IMR-90 (cell line): ENCODE data around the gene PLEKHA8. TPM values are rescaled to one million over a fixed set of nuclear protein-coding genes. Genes with fewer than 3 reads are reported as not detected.

Source experiments
- ATAC-seq: fragments of 200-7000 bp; cut with Tn5 transposase; 2 replicates; pipeline ENCODE4 v1.9.1; 2020; ENCODE audit warnings: low read depth, mild to moderate bottlenecking, moderate library complexity
- BruUV-seq: library from RNA; stranded (reverse); fragments of 400-500 nt; replicated peaks from 2 replicates; lab custom pipeline; 2021; lab: Mats Ljungman, UMichigan
- CTCF ChIA-PET: fragments of 300-600 bp; formaldehyde crosslinking; extraction: SDS; loops from one replicate; lab custom pipeline; 2021; ENCODE audit warnings: antibody characterized with exemption; lab: Yijun Ruan, JAX
- POLR2A ChIA-PET: fragments of 300-600 bp; sonication (Branson Sonifier 250); formaldehyde crosslinking; loops from one replicate; lab custom pipeline; 2022; ENCODE audit warnings: antibody characterized with exemption; ENCODE audit not compliant: unreplicated experiment; lab: Charles Lee
- DNase-seq: peaks from one replicate; pipeline ENCODE4 v3.0.0; 2013
- H2AFZ ChIP-seq: replicated peaks from 2 replicates; pipeline ENCODE3; 2013; ENCODE audit warnings: low read length, mild to moderate bottlenecking; ENCODE audit not compliant: poor library complexity
- H2AK5ac ChIP-seq: 2 replicates; pipeline ENCODE4 v1.6.1; 2013; ENCODE audit warnings: low read depth, low read length, inconsistent platforms
- H2AK9ac ChIP-seq: replicated peaks from 2 replicates; pipeline ENCODE3; 2013; ENCODE audit warnings: mild to moderate bottlenecking, low read depth, low read length, moderate library complexity; ENCODE audit not compliant: poor library complexity
- H2BK120ac ChIP-seq: 2 replicates; pipeline ENCODE4 v1.6.1; 2013; ENCODE audit warnings: low read depth, low read length, inconsistent platforms
- H2BK15ac ChIP-seq: 3 replicates; pipeline ENCODE4 v1.6.1; 2013; ENCODE audit warnings: low read depth, low read length, inconsistent platforms
- H2BK20ac ChIP-seq: 2 replicates; pipeline ENCODE4 v1.6.1; 2013; ENCODE audit warnings: low read depth, mild to moderate bottlenecking, inconsistent platforms, low read length, moderate library complexity
- H2BK5ac ChIP-seq: 2 replicates; pipeline ENCODE4 v1.6.1; 2013; ENCODE audit warnings: mild to moderate bottlenecking, low read depth, low read length, inconsistent platforms; ENCODE audit not compliant: poor library complexity, severe bottlenecking
- H3K14ac ChIP-seq: replicated peaks from 2 replicates; pipeline ENCODE4 v1.6.1; 2013; ENCODE audit warnings: low read depth, low read length, inconsistent platforms
- H3K18ac ChIP-seq: 2 replicates; pipeline ENCODE4 v1.6.1; 2013; ENCODE audit warnings: low read depth, low read length, control low read depth
- H3K23ac ChIP-seq: 2 replicates; pipeline ENCODE4 v1.6.1; 2013; ENCODE audit warnings: low read depth, low read length, inconsistent platforms
- H3K27ac ChIP-seq: 2 replicates; pipeline ENCODE4 v1.5.1; 2013; ENCODE audit warnings: mild to moderate bottlenecking, control low read depth, low read length; ENCODE audit not compliant: insufficient read depth
- H3K27me3 ChIP-seq: 2 replicates; pipeline ENCODE4 v1.6.1; 2013; ENCODE audit warnings: low read length; ENCODE audit not compliant: control insufficient read depth, insufficient read depth
- H3K36me3 ChIP-seq: 2 replicates; pipeline ENCODE4 v1.6.1; 2013; ENCODE audit warnings: low read length, mixed read lengths; ENCODE audit not compliant: control insufficient read depth, insufficient read depth
- H3K4ac ChIP-seq: 2 replicates; pipeline ENCODE4 v1.6.1; 2013; ENCODE audit warnings: low read depth, low read length, inconsistent platforms
- H3K4me1 ChIP-seq: 2 replicates; pipeline ENCODE4 v1.6.1; 2013; ENCODE audit warnings: low read length, mixed read lengths; ENCODE audit not compliant: control insufficient read depth, insufficient read depth
- H3K4me2 ChIP-seq: 2 replicates; pipeline ENCODE4 v1.6.1; 2013; ENCODE audit warnings: low read depth, mild to moderate bottlenecking, control low read depth, low read length, moderate library complexity
- H3K4me3 ChIP-seq: 2 replicates; pipeline ENCODE4 v1.5.1; 2013; ENCODE audit warnings: low read depth, mild to moderate bottlenecking, control low read depth, low read length, moderate library complexity; ENCODE audit not compliant: insufficient read depth
- H3K56ac ChIP-seq: 2 replicates; pipeline ENCODE4 v1.6.1; 2013; ENCODE audit warnings: low read length, inconsistent platforms; ENCODE audit not compliant: insufficient read depth; ENCODE audit errors: extremely low read depth
- H3K79me1 ChIP-seq, 2 experiments: 2 replicates each; pipeline ENCODE4 v1.6.1; 2013; ENCODE audit warnings: low read length in 2 of 2, inconsistent platforms in 1 of 2, low read depth in 1 of 2
- H3K9ac ChIP-seq: 2 replicates; pipeline ENCODE4 v1.6.1; 2013; ENCODE audit warnings: low read depth, low read length, control low read depth
- H3K9me1 ChIP-seq: 2 replicates; pipeline ENCODE4 v1.6.1; 2013; ENCODE audit warnings: low read length, inconsistent platforms; ENCODE audit not compliant: insufficient read depth
- H3K9me3 ChIP-seq: 2 replicates; pipeline ENCODE4 v1.6.1; 2013; ENCODE audit warnings: low read length; ENCODE audit not compliant: control insufficient read depth, insufficient read depth
- H4K20me1 ChIP-seq: 2 replicates; pipeline ENCODE4 v1.6.1; 2013; ENCODE audit warnings: low read length, inconsistent platforms; ENCODE audit not compliant: insufficient read depth
- H4K5ac ChIP-seq: 2 replicates; pipeline ENCODE4 v1.6.1; 2013; ENCODE audit warnings: mild to moderate bottlenecking, low read depth, low read length, control low read depth
- H4K8ac ChIP-seq, 2 experiments: 2 replicates each; pipeline ENCODE4 v1.6.1; 2013; ENCODE audit warnings: low read depth in 2 of 2, low read length in 2 of 2, control low read depth in 1 of 2, inconsistent platforms in 1 of 2
- H4K91ac ChIP-seq: 2 replicates; pipeline ENCODE4 v1.6.1; 2013; ENCODE audit warnings: low read depth, low read length, inconsistent platforms; ENCODE audit not compliant: insufficient read depth
- BHLHE40 ChIP-seq: fragments of 150-350 bp; IDR thresholded peaks from 2 replicates; pipeline ENCODE4 v1.6.1; 2016; ENCODE audit warnings: mild to moderate bottlenecking, low read depth, low read length
- CEBPB ChIP-seq: IDR thresholded peaks from 2 replicates; pipeline ENCODE4 v1.6.1; 2012; ENCODE audit warnings: low read depth, low read length, improper control_type of control experiment
- CHD1 ChIP-seq: IDR thresholded peaks from 2 replicates; pipeline ENCODE4 v1.6.1; 2012; ENCODE audit warnings: low read depth, low read length, improper control_type of control experiment
- FOS ChIP-seq: fragments of 150-350 bp; IDR thresholded peaks from 2 replicates; pipeline ENCODE4 v1.6.1; 2016; ENCODE audit warnings: low read depth, low read length
- MAFK ChIP-seq: IDR thresholded peaks from 2 replicates; pipeline ENCODE4 v1.6.1; 2012; ENCODE audit warnings: low read depth, low read length, improper control_type of control experiment
- MAZ ChIP-seq: IDR thresholded peaks from 2 replicates; pipeline ENCODE4 v1.6.1; 2012; ENCODE audit warnings: low read depth, mild to moderate bottlenecking, low read length, improper control_type of control experiment, moderate library complexity, borderline replicate concordance
- MXI1 ChIP-seq: IDR thresholded peaks from 2 replicates; pipeline ENCODE4 v1.6.1; 2012; ENCODE audit warnings: low read depth, mild to moderate bottlenecking, low read length, moderate library complexity, borderline replicate concordance
- NFE2L2 ChIP-seq: fragments of 150-350 bp; IDR thresholded peaks from 2 replicates; pipeline ENCODE4 v1.6.1; 2016; ENCODE audit warnings: low read depth, mild to moderate bottlenecking, low read length
- POLR2A ChIP-seq: IDR thresholded peaks from 2 replicates; pipeline ENCODE4 v1.6.1; 2012; ENCODE audit warnings: mild to moderate bottlenecking, low read depth, low read length
- RAD21 ChIP-seq: IDR thresholded peaks from 2 replicates; pipeline ENCODE4 v1.6.1; 2012; ENCODE audit warnings: low read length, improper control_type of control experiment
- RCOR1 ChIP-seq: IDR thresholded peaks from 2 replicates; pipeline ENCODE4 v1.6.1; 2012; ENCODE audit warnings: mild to moderate bottlenecking, low read length, improper control_type of control experiment; ENCODE audit not compliant: insufficient replicate concordance
- RFX5 ChIP-seq: IDR thresholded peaks from 2 replicates; pipeline ENCODE4 v1.8.0; 2012; ENCODE audit warnings: low read depth, mild to moderate bottlenecking, low read length, moderate library complexity
- SMC3 ChIP-seq: fragments of 150-350 bp; IDR thresholded peaks from 2 replicates; pipeline ENCODE4 v1.6.1; 2016; ENCODE audit warnings: low read depth, mild to moderate bottlenecking, antibody characterized with exemption, low read length, moderate library complexity
- dilution Hi-C: fragments of 300-500 bp; cut with HindIII; formaldehyde crosslinking; loops from one replicate; pipeline ENCODE4 v1.14.3; 2018; ENCODE audit warnings: low sequenced_read_pairs; ENCODE audit not compliant: unreplicated experiment
- in situ Hi-C: fragments of 300-500 bp; cut with MboI; formaldehyde crosslinking; loops from 3 replicates; pipeline ENCODE4 v1.14.3; 2019; ENCODE audit warnings: low sequenced_read_pairs, inconsistent platforms, mixed read lengths
- intact Hi-C: fragments of 100-400 bp; cut with micrococcal nuclease; formaldehyde crosslinking; loops from 2 replicates; pipeline ENCODE4 v1.10.0; 2022
- polyA plus RNA-seq, 3 experiments: library from polyadenylated mRNA; depleted of rRNA; stranded (reverse); fragments of >200 nt; gene quantifications; 2 replicates each; pipeline ENCODE4 v1.2.3, GENCODE V29; 2012; ENCODE audit warnings: low replicate concordance in 1 of 3
- total RNA-seq: library from RNA; depleted of rRNA; stranded (reverse); fragments of >200 nt; gene quantifications from 2 replicates; pipeline ENCODE4 v1.2.3, GENCODE V29; 2012
- TF ChIP-seq, protein P1 (sequence below): fragments of 150-350 bp; IDR thresholded peaks from 2 replicates; pipeline ENCODE4 v1.6.1; 2016; ENCODE audit warnings: low read depth, mild to moderate bottlenecking, low read length, moderate library complexity, borderline replicate concordance
- TF ChIP-seq, protein P2 (sequence below): conservative IDR thresholded peaks from 2 replicates; pipeline ENCODE4 v1.5.1; 2012; ENCODE audit warnings: mild to moderate bottlenecking, low read depth, low read length, improper control_type of control experiment
- TF ChIP-seq, protein P3 (sequence below): fragments of 150-350 bp; IDR thresholded peaks from 2 replicates; pipeline ENCODE4 v1.6.1; 2017; ENCODE audit warnings: mild to moderate bottlenecking, antibody characterized with exemption, low read length, low read depth

The PLEKHA8 gene
- total and polyA plus RNA-seq, 2 of the 4 experiments (the other 2 are of a cell fraction) = 3.6 to 9.7 TPM

GRCh38 chr7:29996321-29996720, 31.9 kb upstream of the PLEKHA8 start:
- Histone ChIP-seq H3K4me2 (no peak overlapping the region), H3K9ac (no peak overlapping the region)

More at GRCh38 chr7:29996321-29996720, 31.9 kb upstream of the PLEKHA8 start:
- Histone ChIP-seq H3K14ac (no peak overlapping the region), H2BK120ac (no peak overlapping the region), H3K4me3 (no peak overlapping the region), H4K91ac (no peak overlapping the region), H2BK20ac (no peak overlapping the region), H3K18ac (no peak overlapping the region), H3K9me3 (peaks cover 6% of the 10 kb centered on the region), H2BK5ac (no peak overlapping the region), H4K20me1 (no peaks in the 10 kb centered on the region), H4K5ac (no peak overlapping the region), H3K4ac (no peak overlapping the region), H3K4me1 (peaks cover 2% of the 10 kb centered on the region; the same call in 1 of the 2 replicates), H2AK9ac (no peak overlapping the region), H3K27me3 (no peaks in the 10 kb centered on the region), H3K9me1 (no peaks in the 10 kb centered on the region), H2BK15ac (no peak overlapping the region), H3K56ac (no peak overlapping the region), H3K27ac (no peak overlapping the region), H3K36me3 (no peaks in the 10 kb centered on the region), H2AFZ (no peak overlapping the region), H3K79me1 (0 out of 4 replicates have a peak, but pooled peaks cover 0 to 4% of the 10 kb centered on the region in 2 experiments), H2AK5ac (no peak overlapping the region), H4K8ac (no peak overlapping the region), H3K23ac (no peak overlapping the region)
- ATAC-seq (no peak), DNase-seq (no peak)
- intact Hi-C loops = no loop called here
- BruUV-seq = no TSS peak
- CTCF ChIA-PET = no interaction called here
- TF ChIP-seq POLR2A (no peak), CHD1 (no peak), RFX5 (no peak), MAZ (no peak), MXI1 (no peak), RCOR1 (no peak), FOS (no peak), CEBPB (no peak), MAFK (no peak), BHLHE40 (no peak), SMC3 (no peak), NFE2L2 (no peak), RAD21 (no peak)
- TF ChIP-seq, protein P1, sequence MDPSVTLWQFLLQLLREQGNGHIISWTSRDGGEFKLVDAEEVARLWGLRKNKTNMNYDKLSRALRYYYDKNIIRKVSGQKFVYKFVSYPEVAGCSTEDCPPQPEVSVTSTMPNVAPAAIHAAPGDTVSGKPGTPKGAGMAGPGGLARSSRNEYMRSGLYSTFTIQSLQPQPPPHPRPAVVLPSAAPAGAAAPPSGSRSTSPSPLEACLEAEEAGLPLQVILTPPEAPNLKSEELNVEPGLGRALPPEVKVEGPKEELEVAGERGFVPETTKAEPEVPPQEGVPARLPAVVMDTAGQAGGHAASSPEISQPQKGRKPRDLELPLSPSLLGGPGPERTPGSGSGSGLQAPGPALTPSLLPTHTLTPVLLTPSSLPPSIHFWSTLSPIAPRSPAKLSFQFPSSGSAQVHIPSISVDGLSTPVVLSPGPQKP = no peak
- TF ChIP-seq, protein P2, sequence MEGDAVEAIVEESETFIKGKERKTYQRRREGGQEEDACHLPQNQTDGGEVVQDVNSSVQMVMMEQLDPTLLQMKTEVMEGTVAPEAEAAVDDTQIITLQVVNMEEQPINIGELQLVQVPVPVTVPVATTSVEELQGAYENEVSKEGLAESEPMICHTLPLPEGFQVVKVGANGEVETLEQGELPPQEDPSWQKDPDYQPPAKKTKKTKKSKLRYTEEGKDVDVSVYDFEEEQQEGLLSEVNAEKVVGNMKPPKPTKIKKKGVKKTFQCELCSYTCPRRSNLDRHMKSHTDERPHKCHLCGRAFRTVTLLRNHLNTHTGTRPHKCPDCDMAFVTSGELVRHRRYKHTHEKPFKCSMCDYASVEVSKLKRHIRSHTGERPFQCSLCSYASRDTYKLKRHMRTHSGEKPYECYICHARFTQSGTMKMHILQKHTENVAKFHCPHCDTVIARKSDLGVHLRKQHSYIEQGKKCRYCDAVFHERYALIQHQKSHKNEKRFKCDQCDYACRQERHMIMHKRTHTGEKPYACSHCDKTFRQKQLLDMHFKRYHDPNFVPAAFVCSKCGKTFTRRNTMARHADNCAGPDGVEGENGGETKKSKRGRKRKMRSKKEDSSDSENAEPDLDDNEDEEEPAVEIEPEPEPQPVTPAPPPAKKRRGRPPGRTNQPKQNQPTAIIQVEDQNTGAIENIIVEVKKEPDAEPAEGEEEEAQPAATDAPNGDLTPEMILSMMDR = no peak
- TF ChIP-seq, protein P3, sequence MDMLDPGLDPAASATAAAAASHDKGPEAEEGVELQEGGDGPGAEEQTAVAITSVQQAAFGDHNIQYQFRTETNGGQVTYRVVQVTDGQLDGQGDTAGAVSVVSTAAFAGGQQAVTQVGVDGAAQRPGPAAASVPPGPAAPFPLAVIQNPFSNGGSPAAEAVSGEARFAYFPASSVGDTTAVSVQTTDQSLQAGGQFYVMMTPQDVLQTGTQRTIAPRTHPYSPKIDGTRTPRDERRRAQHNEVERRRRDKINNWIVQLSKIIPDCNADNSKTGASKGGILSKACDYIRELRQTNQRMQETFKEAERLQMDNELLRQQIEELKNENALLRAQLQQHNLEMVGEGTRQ = no peak
- in situ Hi-C loops = no loop called here
- dilution Hi-C loops = no loop called here
- POLR2A ChIA-PET = no interaction called here
